NCI-H345 (cell line): Measurements from ENCODE around the gene OFD1.

Experiments
- DNase-seq: peaks from one replicate; lab custom pipeline; 2025; lab: John Stamatoyannopoulos, UW

The OFD1 gene

DNA sequence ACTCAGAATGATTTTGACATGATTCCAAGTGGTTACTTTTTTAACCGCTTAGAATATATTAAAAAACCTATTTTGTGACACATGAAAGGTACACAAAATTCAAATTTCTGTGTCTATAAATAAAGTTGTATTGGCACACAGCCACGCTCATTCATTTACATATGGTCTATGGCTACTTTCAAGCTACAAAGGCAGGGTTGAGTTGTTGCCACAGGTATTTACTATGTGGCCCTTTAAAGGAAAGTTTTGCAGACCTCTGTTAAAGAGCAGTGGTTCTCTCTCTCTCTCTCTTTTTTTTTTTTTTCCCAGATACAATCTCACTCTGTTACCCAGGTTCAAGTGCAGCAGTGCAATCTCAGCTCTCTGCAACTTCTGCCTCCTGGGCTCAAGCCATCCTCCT is 59.3 kb downstream of the OFD1 start:
- no peak for DNase-seq

DNA sequence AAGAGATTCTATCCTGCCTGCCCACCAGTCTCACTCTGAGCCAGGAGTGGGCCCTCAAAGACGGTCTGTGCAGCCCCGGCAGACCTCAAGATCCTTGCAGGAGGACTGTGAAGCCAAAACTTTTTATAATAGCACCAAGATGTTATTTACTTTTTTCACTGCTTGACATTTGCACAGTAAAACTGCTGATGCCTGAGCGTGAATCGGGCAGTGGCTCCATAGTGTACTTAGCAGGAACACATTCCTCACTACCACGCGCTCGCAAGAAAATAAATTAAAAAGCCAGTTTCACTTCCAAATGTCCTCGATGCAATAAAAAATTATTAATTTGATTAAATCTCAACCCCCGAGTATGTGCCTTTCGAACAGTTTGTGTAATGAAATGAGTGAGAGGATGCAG is 59.9 kb downstream of the OFD1 start:
- DNase-seq = no peak

DNA sequence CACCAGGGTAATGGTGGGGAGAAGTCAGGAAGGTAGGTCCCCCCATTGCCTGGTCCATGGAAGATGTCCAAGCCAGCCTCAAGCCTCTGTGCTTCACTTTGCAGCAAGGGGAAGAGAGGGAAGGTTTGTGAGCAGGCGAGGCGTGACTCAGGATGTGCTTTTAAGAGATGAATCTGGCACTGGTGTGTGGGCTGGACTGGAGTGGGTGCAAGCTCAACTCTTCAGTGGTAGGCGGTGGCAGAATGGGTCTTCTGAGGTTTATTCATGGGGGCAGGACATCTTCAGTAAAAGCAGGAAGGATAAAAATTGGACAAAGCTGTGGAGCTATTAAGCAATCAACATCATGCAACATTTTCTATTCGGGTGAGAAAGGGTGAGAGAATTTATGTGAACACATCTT is 63.0 kb downstream of the OFD1 start:
- no peak for DNase-seq

DNA sequence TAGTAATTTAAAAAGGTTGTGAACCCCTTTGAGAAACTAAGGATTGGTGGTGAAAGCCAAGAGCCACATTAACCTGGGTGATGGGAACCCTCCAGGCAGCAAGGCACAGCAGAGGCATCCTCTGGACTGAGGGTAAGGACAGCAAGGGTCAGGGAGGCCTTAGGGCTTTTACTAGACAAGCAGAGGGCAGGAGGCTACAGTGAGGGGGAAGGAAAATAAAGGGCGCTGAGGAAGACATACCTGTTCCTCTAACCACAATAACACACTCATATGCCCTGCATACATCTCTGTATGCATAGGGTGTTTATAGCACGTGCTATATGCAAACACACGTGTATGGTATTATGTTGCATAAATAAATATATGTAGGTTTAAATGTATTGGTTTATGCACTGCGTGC is 63.6 kb downstream of the OFD1 start:
- no peak for DNase-seq

DNA sequence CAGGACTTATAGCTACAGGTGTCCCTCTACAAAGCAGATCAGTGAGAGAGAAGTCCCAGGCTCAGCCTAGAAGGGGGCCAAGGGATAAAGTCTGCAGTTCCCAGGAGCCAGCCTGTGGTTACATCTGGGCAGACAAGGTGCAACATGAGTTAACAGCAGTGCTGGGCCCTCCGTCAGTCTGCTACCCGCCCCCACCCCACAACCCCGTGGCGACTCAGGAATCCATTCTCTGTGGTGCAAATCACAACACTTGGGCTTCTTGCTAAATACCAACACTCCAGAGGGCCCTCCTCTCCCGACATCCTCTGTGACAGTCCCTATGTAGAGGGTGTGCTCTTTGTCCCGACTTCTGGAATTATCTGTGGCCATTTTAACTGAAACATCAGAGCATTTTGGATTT is 68.6 kb downstream of the OFD1 start:
- no peak for DNase-seq

DNA sequence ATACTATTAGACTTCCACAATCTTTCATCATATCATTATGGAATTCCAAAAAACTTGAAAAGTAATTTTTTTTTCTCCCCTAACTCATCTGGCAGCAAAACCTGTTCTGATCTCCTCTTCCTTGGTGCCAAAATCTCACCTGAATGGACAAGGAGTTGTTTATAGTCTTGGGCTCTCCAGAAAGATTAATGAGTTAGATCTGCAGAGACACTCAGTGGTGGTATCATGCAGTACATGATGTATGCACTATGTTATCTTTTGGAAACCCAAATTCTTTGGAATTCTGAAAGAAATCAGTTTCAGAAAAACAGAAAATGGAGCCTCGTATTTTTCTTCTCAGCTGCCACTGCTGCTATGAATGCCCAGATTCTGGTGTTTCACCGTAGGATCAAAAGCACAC is 70.7 kb downstream of the OFD1 start:
- DNase-seq = no peak

DNA sequence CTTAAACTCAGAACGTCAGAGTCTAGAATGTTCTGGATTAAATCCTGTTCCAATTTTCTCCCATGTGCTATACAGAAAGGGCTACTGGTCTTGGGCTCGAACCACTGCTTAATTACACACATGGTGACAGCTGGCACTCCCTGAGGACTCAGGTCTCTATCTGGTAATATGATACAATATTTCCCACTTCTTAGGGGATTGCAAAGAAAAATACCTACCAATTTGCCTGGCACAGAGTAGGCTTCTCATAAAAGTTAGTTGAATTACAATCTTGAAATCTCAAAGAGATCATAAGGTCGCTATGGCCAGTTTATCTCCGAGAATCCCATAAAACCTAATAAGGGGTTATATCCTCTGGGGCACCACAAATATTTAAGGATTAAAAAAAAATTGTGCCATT is 73.7 kb downstream of the OFD1 start:
- no peak for DNase-seq

DNA sequence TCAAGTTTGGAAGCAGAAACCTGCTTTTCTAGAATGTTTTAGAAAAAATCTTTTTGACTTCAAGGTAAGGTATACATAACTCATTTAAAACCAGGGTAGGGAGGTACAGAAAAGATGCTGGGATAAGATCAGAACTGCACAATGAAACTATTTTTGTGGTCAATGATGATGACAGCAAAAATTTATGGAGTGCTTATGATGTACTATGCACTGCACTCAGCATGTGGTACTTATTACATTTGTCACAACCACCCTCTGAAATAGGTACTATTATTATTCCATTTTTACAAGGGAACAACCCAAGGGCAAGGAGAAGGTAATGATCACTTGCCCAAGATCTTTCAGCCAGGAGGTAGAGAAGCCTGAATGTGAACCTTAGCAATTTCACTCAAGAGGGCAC is 74.3 kb downstream of the OFD1 start:
- no peak for DNase-seq

DNA sequence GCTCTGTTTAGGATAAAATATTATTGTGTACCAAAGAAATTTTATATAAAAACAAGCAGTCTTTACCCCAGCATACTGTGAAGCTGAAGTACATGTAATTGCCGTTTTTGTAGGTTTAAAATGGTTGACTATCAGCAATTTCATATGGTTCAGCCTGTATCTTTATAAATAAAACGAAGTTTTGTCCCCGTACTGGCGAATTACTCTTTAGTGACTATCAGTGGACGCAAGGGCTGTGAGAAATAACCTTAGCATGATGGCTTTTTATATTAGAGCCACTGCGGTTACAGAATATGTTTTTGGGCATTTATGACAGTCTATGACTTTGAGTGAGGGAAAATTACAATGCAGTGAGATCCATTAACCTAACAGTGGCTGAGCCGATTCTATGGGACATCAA is 81.1 kb downstream of the OFD1 start:
- DNase-seq = no peak

DNA sequence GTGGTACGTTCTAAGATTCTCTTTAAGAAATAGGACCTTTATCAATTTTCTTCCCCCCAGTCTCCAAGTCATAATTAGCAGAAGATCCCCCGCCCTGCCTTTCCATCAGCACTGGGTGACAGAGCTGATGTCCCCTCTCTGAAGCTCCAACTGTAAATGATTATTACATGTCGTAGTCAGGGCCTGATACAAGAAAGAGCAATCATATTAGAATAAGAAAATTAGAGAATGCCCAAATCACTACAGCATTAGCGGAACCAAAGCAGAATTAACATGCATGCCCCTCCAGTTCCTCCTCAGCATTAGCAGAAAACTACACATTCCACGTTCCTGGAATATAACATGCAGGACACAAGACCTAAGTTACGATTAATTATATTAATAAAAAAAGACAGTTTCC is 81.6 kb downstream of the OFD1 start:
- DNase-seq = no peak

DNA sequence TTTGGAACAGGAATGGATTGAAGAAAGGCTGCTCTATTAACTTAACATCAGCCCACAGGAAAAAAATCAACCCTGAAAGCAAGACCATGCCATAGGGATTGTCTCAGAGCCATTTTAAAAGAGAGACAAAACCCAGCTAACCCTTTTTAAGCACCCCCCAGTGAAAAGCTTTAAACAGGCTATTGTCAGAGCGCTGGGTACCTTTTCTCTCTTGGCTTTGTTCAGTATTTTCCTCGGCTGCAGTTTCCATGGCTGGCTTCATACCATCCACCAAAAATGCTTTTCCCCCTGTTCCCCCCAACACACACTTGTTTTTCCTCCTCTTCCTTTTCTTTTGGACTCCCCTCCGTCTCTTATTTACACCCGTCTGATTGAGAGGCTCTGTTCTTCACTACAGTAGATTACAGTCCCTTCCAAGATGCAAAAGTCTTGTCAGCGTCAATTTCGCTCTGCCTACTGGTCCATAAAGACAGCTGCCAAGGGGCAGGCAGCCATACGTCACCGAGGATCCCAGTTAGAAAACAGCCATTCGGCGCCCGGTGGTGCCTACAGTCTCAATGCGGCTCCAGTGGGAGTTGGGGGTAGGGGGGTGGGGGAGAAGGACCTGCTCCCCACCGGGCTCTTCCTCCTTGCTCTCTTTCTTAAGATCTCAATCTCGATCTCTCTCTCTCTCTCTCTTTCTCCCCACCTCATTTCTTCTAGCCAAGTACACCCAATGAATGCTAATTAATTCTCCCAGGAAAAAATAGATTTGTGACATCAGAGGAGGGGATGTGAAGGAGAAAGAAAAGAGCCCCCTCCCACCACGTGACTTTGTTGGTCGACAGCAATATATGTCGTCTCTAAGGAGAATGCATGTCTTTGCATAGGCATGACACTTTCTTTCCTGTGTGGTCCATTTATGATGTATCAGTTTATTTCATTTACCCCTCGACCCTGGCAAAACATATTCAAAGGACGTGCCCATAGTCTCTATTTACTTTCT is 82.4 kb downstream of the OFD1 start, which contains the start of gene GPM6B:
TSS of gene GPM6B (minus strand) at position 451 of the 985 bp plus-strand sequence. CDS start at position 262, 189 bp downstream.
- DNase-seq = no peak
